ENCODE measurements around the gene TPK1. TPM values are rescaled to one million over a fixed set of nuclear protein-coding genes. Genes with fewer than 3 reads are reported as not detected.
A peak's percentile ranks its signal among the peaks of the same experiment; 100 is the strongest.

The TPK1 gene
- total and polyA plus RNA-seq, 2 of the 8 experiments (the other 6 are each of a cell fraction or from before 2014, with no cell fraction given), result 1.9 to 2.7 TPM

DNA sequence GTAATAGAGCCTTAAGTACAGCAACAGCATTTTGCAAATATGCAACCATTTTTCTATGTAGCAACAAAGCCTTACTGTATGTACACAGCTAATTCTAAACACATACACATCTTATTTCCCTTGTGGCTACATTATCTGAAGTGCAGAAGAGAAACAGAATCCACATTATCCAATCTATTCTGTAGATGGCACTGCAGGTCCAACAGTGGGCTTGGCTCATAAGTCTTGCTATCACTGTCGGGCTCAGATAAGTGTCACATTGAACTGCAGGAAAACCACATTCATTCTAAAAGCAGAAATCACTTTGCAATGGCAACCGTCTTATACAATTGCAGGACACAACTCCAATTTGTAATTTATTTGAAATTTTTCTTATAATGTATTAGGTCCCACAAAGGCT is 322.5 kb downstream of the TPK1 start:
- no peak overlapping the region for H3K23ac ChIP-seq (ENCODE audit: insufficient read length)
- FAIRE-seq, result peak; percentile 36
- ChIA-PET POLR2A (ENCODE audit: partially characterized antibody) (no interaction called here), CTCF (ENCODE audit: partially characterized antibody) (interaction anchor here (1.6 kb wide), 1 partner anchor 17 kb away, joined by 4 read pairs; no protein-coding TSS in a partner anchor)
- H2BK5ac ChIP-seq (ENCODE audit: low read depth, low read length), result no peak overlapping the region
- H2AFZ ChIP-seq (ENCODE audit: low read length), result no peak overlapping the region
- no peak overlapping the region for H2BK20ac ChIP-seq (ENCODE audit: low read length)
- H3K18ac ChIP-seq (ENCODE audit: extremely low read depth, low read length), result no peak overlapping the region
- WGBS, 2 experiments (ENCODE audit: extremely low coverage in 1 of 2, insufficient coverage in 1 of 2, insufficient read length in 1 of 2, insufficient replicate concordance in 2 of 2, low coverage in 1 of 2, low lambda C conversion rate in 2 of 2, missing lambda C conversion rate in 1 of 2), result 81% methylated on average over 2 of the region's 2 CpGs; no CpG with 5 or more reads in 1 of the 2 experiments
- no peaks in the 10 kb centered on the region for H3K36me3 ChIP-seq (ENCODE audit: control insufficient read depth in 2 of 4, insufficient read depth in 4 of 4, low read length in 3 of 4)
- H3K9me3 ChIP-seq (ENCODE audit: insufficient read depth in 2 of 2, low read depth in 1 of 2, low read length in 1 of 2), result no peaks in the 10 kb centered on the region
- H4K8ac ChIP-seq (ENCODE audit: extremely low read depth, insufficient read depth, low read length), result no peak overlapping the region
- no peak overlapping the region for H3K4me3 ChIP-seq (ENCODE audit: extremely low read depth in 1 of 4, insufficient read depth in 2 of 4, low read depth in 3 of 4, low read length in 4 of 4)
- no peak overlapping the region for H3K56ac ChIP-seq (replicated peaks; ENCODE audit: insufficient read length, low read depth, low read length)
- H3K4me2 ChIP-seq (ENCODE audit: insufficient read depth in 1 of 2, low read depth in 2 of 2, low read length in 2 of 2), result no peak overlapping the region
- no peak overlapping the region for H3K9ac ChIP-seq (replicated peaks in 1 of 4; ENCODE audit: extremely low read depth in 1 of 4, low read depth in 3 of 4, low read length in 3 of 4)
- no peak overlapping the region for H2BK12ac ChIP-seq (ENCODE audit: low read depth, low read length)
- no peak for TF ChIP-seq GTF2F1 (IDR thresholded peaks at IDR 0.05; ENCODE audit: borderline replicate concordance, low read depth, low read length)
- peak; percentile 84 to 86 for TF ChIP-seq RAD21 (IDR thresholded peaks at IDR 0.05 in 1 of 2, conservative IDR thresholded peaks at IDR 0.05 in 1 of 2; ENCODE audit: low read depth in 2 of 2, low read length in 2 of 2)
- peak in 2 of 3 experiments; percentile 55; a peak in 3 of 4 replicates for TF ChIP-seq CTCF (IDR thresholded peaks at IDR 0.05; ENCODE audit: control extremely low read depth in 1 of 3, insufficient read depth in 1 of 3, low read depth in 1 of 3, low read length in 3 of 3)
- peaks cover 0 to 12% (median 4%) of the 10 kb centered on the region in 4 experiments; a peak in 3 of 7 replicates for H3K4me1 ChIP-seq (replicated peaks in 1 of 4; ENCODE audit: control insufficient read depth in 3 of 4, insufficient read depth in 4 of 4, low read length in 3 of 4)
- no peaks in the 10 kb centered on the region for H3K79me1 ChIP-seq (ENCODE audit: low read depth, low read length)
- no peak overlapping the region for H3K27ac ChIP-seq (ENCODE audit: low read depth, low read length)
- no peak overlapping the region for H4K5ac ChIP-seq (ENCODE audit: insufficient read length, low read depth, low read length)
- H3K27me3 ChIP-seq (replicated peaks in 1 of 4; ENCODE audit: control insufficient read depth in 3 of 4, extremely low read depth in 1 of 4, insufficient read depth in 3 of 4, low read length in 3 of 4), result no peaks in the 10 kb centered on the region
- H3K14ac ChIP-seq (ENCODE audit: insufficient read length), result no peak overlapping the region
- H2BK120ac ChIP-seq (replicated peaks; ENCODE audit: low read depth, low read length), result no peak overlapping the region
- no peak for DNase-seq (ENCODE audit: low read depth in 1 of 2, low spot score in 2 of 2)
- no peaks in the 10 kb centered on the region for H3K23me2 ChIP-seq (ENCODE audit: low read depth, low read length)
- H3K4ac ChIP-seq (replicated peaks; ENCODE audit: insufficient read length, low read depth, low read length), result no peak overlapping the region
- H4K20me1 ChIP-seq (replicated peaks in 1 of 2; ENCODE audit: control insufficient read depth in 1 of 2, insufficient read depth in 2 of 2, low read length in 2 of 2), result no peaks in the 10 kb centered on the region
- no peak overlapping the region for H4K91ac ChIP-seq (replicated peaks; ENCODE audit: insufficient read length, low read length)
- no peak overlapping the region for H2BK15ac ChIP-seq (ENCODE audit: low read length)
- H3K79me2 ChIP-seq (ENCODE audit: control insufficient read depth in 1 of 2, insufficient read depth in 2 of 2, low read length in 2 of 2), result no peaks in the 10 kb centered on the region
- no peak overlapping the region for H2AK5ac ChIP-seq (ENCODE audit: low read depth, low read length)

All from H1 (cell line).